K562 (cell line): ENCODE measurements around the gene RARA. TPM values are rescaled to one million over a fixed set of nuclear protein-coding genes. Genes with fewer than 3 reads are reported as not detected.
A peak's percentile ranks its signal among the peaks of the same experiment; 100 is the strongest.

ENCODE experiments used
- ARHGAP35 ChIP-seq: fragments of 450-650 bp; IDR thresholded peaks from 2 replicates; pipeline ENCODE4 v1.6.1; 2018; ENCODE audit not compliant: partially characterized antibody
- CBX1 ChIP-seq: sonication (generic); IDR thresholded peaks from 2 replicates; pipeline ENCODE4 v1.6.1; 2016; ENCODE audit warnings: antibody characterized with exemption, low read depth, mild to moderate bottlenecking
- JUNB ChIP-seq: fragments of 450-650 bp; formaldehyde crosslinking; conservative IDR thresholded peaks from 2 replicates; pipeline ENCODE4 v1.4.0; 2020; ENCODE audit warnings: mild to moderate bottlenecking
- LEF1 ChIP-seq: fragments of 450-650 bp; IDR thresholded peaks from 2 replicates; pipeline ENCODE4 v1.6.1; 2016; ENCODE audit warnings: mild to moderate bottlenecking
- NCOA4 ChIP-seq: fragments of 450-650 bp; IDR thresholded peaks from 2 replicates; pipeline ENCODE4 v1.6.1; 2018; ENCODE audit warnings: mild to moderate bottlenecking; ENCODE audit not compliant: partially characterized antibody
- NR2C1 ChIP-seq, 2 experiments: fragments of 450-650 bp; IDR thresholded peaks; 2 replicates each; pipeline ENCODE4 v1.6.1; 2017; ENCODE audit warnings: mild to moderate bottlenecking in 2 of 2, antibody characterized with exemption in 1 of 2, inconsistent platforms in 1 of 2, missing compliant biosample characterization in 1 of 2, missing genetic modification characterization in 1 of 2
- NR2C2 ChIP-seq, 2 experiments: fragments of 200-800 bp in 1 of 2; sonication (Bioruptor generic) in 1 of 2; sonication (generic) in 1 of 2; formaldehyde crosslinking in 1 of 2; IDR thresholded peaks; 2 replicates each; pipeline versions ENCODE4 v1.6.1 to v1.8.0; 2016 to 2022; ENCODE audit warnings: mild to moderate bottlenecking in 1 of 2, missing compliant biosample characterization in 1 of 2, missing genetic modification characterization in 1 of 2, missing genetic modification reagents in 1 of 2
- PHF8 ChIP-seq: fragments of 200-600 bp; sonication (generic); IDR thresholded peaks from 2 replicates; pipeline ENCODE4 v1.6.1; 2012; ENCODE audit warnings: mixed run types, mild to moderate bottlenecking, inconsistent platforms, low read length, moderate library complexity, borderline replicate concordance
- POLR2A ChIP-seq: fragments of 450-650 bp; conservative IDR thresholded peaks from 2 replicates; pipeline ENCODE4 v1.6.1; 2016
- RBFOX2 ChIP-seq: fragments of 200-400 bp; formaldehyde crosslinking; IDR thresholded peaks from 2 replicates; pipeline ENCODE4 v1.6.1; 2017; ENCODE audit warnings: low read depth, mild to moderate bottlenecking, low read length, moderate library complexity
- SPI1 ChIP-seq: IDR thresholded peaks from 2 replicates; pipeline ENCODE4 v1.6.1; 2011; ENCODE audit warnings: low read depth, low read length, control low read depth, borderline replicate concordance
- TOE1 ChIP-seq, 2 experiments: fragments of 450-650 bp in 1 of 2; sonication (generic) in 1 of 2; formaldehyde crosslinking in 1 of 2; IDR thresholded peaks; 2 replicates each; pipeline versions ENCODE4 v1.7.1 to v1.8.0; 2016 to 2022; ENCODE audit warnings: borderline replicate concordance in 2 of 2, mild to moderate bottlenecking in 2 of 2, antibody characterized with exemption in 1 of 2, inconsistent platforms in 1 of 2, low read depth in 1 of 2, missing genetic modification reagents in 1 of 2, moderate library complexity in 1 of 2
- ZKSCAN3 ChIP-seq: fragments of 250-450 bp; sonication (Bioruptor Pico); IDR thresholded peaks from 2 replicates; pipeline ENCODE4 v1.4.0; 2020
- ZNF274 ChIP-seq: IDR thresholded peaks from 2 replicates; pipeline ENCODE4 v1.6.1; 2011; ENCODE audit warnings: low read depth, mild to moderate bottlenecking, low read length, moderate library complexity, borderline replicate concordance
- polyA plus RNA-seq, 8 experiments: library from polyadenylated mRNA; depleted of rRNA in 4 of 8; stranded (reverse) in 5 of 8; unstranded in 3 of 8; fragments of >200 nt; fragmentation: Nextera tagmentation in 2 of 8; fragmentation: Illumina TruSeq in 1 of 8; extraction: Ambion mirVana in 2 of 8; extraction: Trizol in 1 of 8; gene quantifications; 2 replicates each; pipeline versions ENCODE4 v1.2.1 to v1.2.3, GENCODE V29; 2011 to 2014; ENCODE audit warnings: inconsistent platforms in 1 of 8, missing spikeins in 1 of 8
- total RNA-seq, 7 experiments: library from RNA; depleted of rRNA in 6 of 7; stranded (reverse); fragments of >200 nt in 6 of 7; fragmentation: Illumina TruSeq in 2 of 7; extraction: Trizol in 2 of 7; gene quantifications; 2 replicates each; pipeline versions ENCODE4 v1.2.1 to v1.2.3, GENCODE V29; 2011 to 2021; ENCODE audit warnings: low replicate concordance in 1 of 7
- TF ChIP-seq, protein P1 (sequence below): fragments of 450-650 bp; IDR thresholded peaks from 2 replicates; pipeline ENCODE4 v1.6.1; 2018; ENCODE audit warnings: mild to moderate bottlenecking, low read depth; ENCODE audit not compliant: partially characterized antibody
- TF ChIP-seq, protein P2 (sequence below): fragments of 250-450 bp; sonication (Bioruptor Pico); IDR thresholded peaks from 2 replicates; pipeline ENCODE4 v1.5.0; 2021
- TF ChIP-seq, protein P3 (sequence below): sonication (generic); formaldehyde crosslinking; IDR thresholded peaks from 2 replicates; pipeline ENCODE4 v1.8.0; 2022; ENCODE audit warnings: mild to moderate bottlenecking, low read depth, missing genetic modification reagents

The RARA gene
- total and polyA plus RNA-seq, 9 of the 15 experiments (the other 6 are each of a cell fraction or from before 2014, with no cell fraction given), result 0.10 to 28.0 (median 7.9) TPM

DNA sequence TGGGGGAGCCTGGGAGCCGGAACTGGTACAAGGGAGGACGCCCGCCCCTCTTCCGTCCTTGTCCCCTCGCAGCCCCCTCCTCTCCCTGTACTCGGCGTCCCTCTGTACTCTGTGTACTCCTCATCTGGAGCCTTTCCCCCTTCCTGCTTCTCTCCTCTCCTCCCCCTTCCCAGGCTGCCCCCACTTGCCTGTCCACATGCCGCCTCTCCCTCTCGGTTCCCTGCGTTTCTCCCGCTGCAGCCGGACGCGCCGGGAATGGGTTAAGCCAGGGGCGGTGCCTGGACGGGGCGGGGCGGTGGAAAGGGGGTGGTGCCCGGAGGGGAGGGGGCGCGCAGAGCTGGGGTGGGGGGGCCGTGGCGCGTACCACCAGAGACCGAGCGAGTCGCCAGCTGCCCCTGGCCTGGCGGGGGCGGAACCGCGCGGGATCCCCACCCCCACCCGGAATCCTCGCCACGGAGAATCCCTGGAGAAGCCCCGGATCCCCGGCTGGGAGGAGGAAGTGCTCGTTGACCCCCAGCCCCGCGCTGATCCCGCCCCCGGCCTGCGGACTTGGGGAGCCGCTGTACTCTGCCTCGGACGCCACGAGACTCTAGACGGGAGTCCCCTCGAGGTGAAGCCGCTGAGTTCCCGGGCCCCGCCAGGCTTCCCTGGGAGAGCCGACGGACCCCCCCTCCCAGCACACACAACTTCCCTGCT, 33.0 kb downstream of the RARA start (continued):
- TF ChIP-seq SPI1 (peak; percentile 46; the same call in 1 of the 2 replicates), LEF1 (0 out of 2 replicates have a peak, but pooled peaks have one; percentile 24), JUNB (CRISPR knock-in tag) (no peak), RBFOX2 (peak; percentile 50), ARHGAP35 (no peak), PHF8 (peak; percentile 42; the same call in 1 of the 2 replicates), POLR2A (peak; percentile 75), ZNF274 (no peak), ZKSCAN3 (CRISPR knock-in tag) (no peak), NR2C2 (CRISPR knock-in tag; IDR thresholded peaks at IDR 0.05) (no peak), NR2C2 (tag; IDR thresholded peaks at IDR 0.05) (peak; percentile 69), NR2C1 (IDR thresholded peaks at IDR 0.05) (0 out of 2 replicates have a peak, but pooled peaks have one; percentile 30), NR2C1 (tag; IDR thresholded peaks at IDR 0.05) (no peak), CBX1 (no peak), TOE1 (IDR thresholded peaks at IDR 0.05; ENCODE audit: borderline replicate concordance) (peak; percentile 62), TOE1 (CRISPR knock-in tag; IDR thresholded peaks at IDR 0.05; ENCODE audit: borderline replicate concordance, low read depth) (no peak), NCOA4 (no peak)
- TF ChIP-seq, protein P1, sequence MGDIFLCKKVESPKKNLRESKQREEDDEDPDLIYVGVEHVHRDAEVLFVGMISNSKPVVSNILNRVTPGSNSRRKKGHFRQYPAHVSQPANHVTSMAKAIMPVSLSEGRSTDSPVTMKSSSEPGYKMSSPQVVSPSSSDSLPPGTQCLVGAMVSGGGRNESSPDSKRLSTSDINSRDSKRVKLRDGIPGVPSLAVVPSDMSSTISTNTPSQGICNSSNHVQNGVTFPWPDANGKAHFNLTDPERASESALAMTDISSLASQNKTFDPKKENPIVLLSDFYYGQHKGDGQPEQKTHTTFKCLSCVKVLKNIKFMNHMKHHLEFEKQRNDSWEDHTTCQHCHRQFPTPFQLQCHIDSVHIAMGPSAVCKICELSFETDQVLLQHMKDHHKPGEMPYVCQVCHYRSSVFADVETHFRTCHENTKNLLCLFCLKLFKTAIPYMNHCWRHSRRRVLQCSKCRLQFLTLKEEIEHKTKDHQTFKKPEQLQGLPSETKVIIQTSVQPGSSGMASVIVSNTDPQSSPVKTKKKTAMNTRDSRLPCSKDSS, result no peak
- TF ChIP-seq, protein P2, sequence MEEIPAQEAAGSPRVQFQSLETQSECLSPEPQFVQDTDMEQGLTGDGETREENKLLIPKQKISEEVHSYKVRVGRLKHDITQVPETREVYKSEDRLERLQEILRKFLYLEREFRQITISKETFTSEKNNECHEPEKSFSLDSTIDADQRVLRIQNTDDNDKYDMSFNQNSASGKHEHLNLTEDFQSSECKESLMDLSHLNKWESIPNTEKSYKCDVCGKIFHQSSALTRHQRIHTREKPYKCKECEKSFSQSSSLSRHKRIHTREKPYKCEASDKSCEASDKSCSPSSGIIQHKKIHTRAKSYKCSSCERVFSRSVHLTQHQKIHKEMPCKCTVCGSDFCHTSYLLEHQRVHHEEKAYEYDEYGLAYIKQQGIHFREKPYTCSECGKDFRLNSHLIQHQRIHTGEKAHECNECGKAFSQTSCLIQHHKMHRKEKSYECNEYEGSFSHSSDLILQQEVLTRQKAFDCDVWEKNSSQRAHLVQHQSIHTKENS (CRISPR knock-in tag), result no peak
- TF ChIP-seq, protein P3, sequence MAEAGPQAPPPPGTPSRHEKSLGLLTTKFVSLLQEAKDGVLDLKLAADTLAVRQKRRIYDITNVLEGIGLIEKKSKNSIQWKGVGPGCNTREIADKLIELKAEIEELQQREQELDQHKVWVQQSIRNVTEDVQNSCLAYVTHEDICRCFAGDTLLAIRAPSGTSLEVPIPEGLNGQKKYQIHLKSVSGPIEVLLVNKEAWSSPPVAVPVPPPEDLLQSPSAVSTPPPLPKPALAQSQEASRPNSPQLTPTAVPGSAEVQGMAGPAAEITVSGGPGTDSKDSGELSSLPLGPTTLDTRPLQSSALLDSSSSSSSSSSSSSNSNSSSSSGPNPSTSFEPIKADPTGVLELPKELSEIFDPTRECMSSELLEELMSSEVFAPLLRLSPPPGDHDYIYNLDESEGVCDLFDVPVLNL (CRISPR knock-in tag), result no peak
- TF ChIP-seq, all 486 proteins: peak for 34
